OCI-LY1 (cell line): ENCODE data around the gene G6PC3.

Source experiments
- H2AFZ ChIP-seq: fragments of 200-600 bp; sonication (generic), shearing (Covaris generic); 2 replicates; pipeline ENCODE4 v1.6.0; 2014; ENCODE audit warnings: antibody characterized with exemption, mild to moderate bottlenecking, low read length
- H3F3A ChIP-seq: fragments of 200-600 bp; sonication (generic), shearing (Covaris generic); 2 replicates; pipeline ENCODE4 v1.6.0; 2014; ENCODE audit warnings: mild to moderate bottlenecking, antibody characterized with exemption, low read length, moderate library complexity; ENCODE audit not compliant: insufficient read depth
- H3K27ac ChIP-seq: fragments of 200-600 bp; sonication (generic); 2 replicates; pipeline ENCODE4 v1.5.1; 2014; ENCODE audit warnings: low read length, mixed run types, mild to moderate bottlenecking, low read depth; ENCODE audit not compliant: poor library complexity, severe bottlenecking
- H3K27me3 ChIP-seq: fragments of 200-600 bp; sonication (generic); 2 replicates; pipeline ENCODE4 v1.6.0; 2014; ENCODE audit warnings: antibody characterized with exemption, mild to moderate bottlenecking, low read length, moderate library complexity; ENCODE audit not compliant: insufficient read depth
- H3K36me3 ChIP-seq: fragments of 200-600 bp; sonication (generic); 2 replicates; pipeline ENCODE4 v1.6.1; 2014; ENCODE audit warnings: mild to moderate bottlenecking, antibody characterized with exemption, low read length, moderate library complexity, mixed read lengths; ENCODE audit not compliant: insufficient read depth
- H3K4me1 ChIP-seq: fragments of 200-600 bp; sonication (generic); 2 replicates; pipeline ENCODE4 v1.5.1; 2014; ENCODE audit warnings: mild to moderate bottlenecking, low read length, moderate library complexity; ENCODE audit not compliant: insufficient read depth, severe bottlenecking
- H3K4me2 ChIP-seq: fragments of 200-600 bp; sonication (generic), shearing (Covaris generic); 2 replicates; pipeline ENCODE4 v1.6.1; 2014; ENCODE audit warnings: low read length
- H3K4me3 ChIP-seq: fragments of 200-600 bp; sonication (generic); 2 replicates; pipeline ENCODE4 v1.5.1; 2014; ENCODE audit warnings: low read length, low read depth, mild to moderate bottlenecking, mixed read lengths; ENCODE audit not compliant: poor library complexity, severe bottlenecking
- H3K79me2 ChIP-seq: fragments of 200-600 bp; shearing (Covaris generic); 2 replicates; pipeline ENCODE4 v1.6.1; 2016; ENCODE audit warnings: mixed run types, low read length, mixed read lengths; ENCODE audit not compliant: insufficient read depth
- H3K9ac ChIP-seq: fragments of 200-600 bp; sonication (generic), shearing (Covaris generic); 2 replicates; pipeline ENCODE4 v1.6.1; 2014; ENCODE audit warnings: mild to moderate bottlenecking, low read length, mixed read lengths
- H3K9me2 ChIP-seq: fragments of 200-600 bp; sonication (generic), shearing (Covaris generic); 2 replicates; pipeline ENCODE4 v1.6.1; 2014; ENCODE audit warnings: low read depth, mild to moderate bottlenecking, low read length, mixed read lengths
- H3K9me3 ChIP-seq: fragments of 200-600 bp; shearing (Covaris generic); 2 replicates; pipeline ENCODE4 v1.6.1; 2014; ENCODE audit warnings: low read length, mixed read lengths
- H4K20me1 ChIP-seq: fragments of 200-600 bp; sonication (generic), shearing (Covaris generic); 2 replicates; pipeline ENCODE4 v1.6.0; 2016; ENCODE audit warnings: mild to moderate bottlenecking, low read length; ENCODE audit not compliant: insufficient read depth
- CTCF ChIP-seq: fragments of 200-600 bp; sonication (generic), shearing (Covaris generic); IDR thresholded peaks from 2 replicates; pipeline ENCODE4 v1.5.1; 2017; ENCODE audit warnings: mild to moderate bottlenecking, antibody characterized with exemption, low read length, moderate library complexity, mixed read lengths
- EZH2 ChIP-seq: fragments of 200-600 bp; sonication (generic), shearing (Covaris generic); IDR thresholded peaks from 2 replicates; pipeline ENCODE4 v1.8.0; 2017; ENCODE audit warnings: borderline replicate concordance, mixed run types, mild to moderate bottlenecking, antibody characterized with exemption, low read length, moderate library complexity, mixed read lengths

Gene G6PC3

GRCh38 chr17:44023545-44024270, 46.8 kb upstream of the G6PC3 start:
- Histone ChIP-seq H3K27me3 (no peaks in the 10 kb centered on the region), H3K4me1 (no peaks in the 10 kb centered on the region), H3K9me2 (no peaks in the 10 kb centered on the region), H2AFZ (no peak overlapping the region), H3F3A (no peaks in the 10 kb centered on the region), H3K27ac (no peak overlapping the region), H3K9me3 (no peaks in the 10 kb centered on the region), H3K9ac (no peak overlapping the region), H3K79me2 (no peaks in the 10 kb centered on the region), H3K4me3 (no peak overlapping the region), H4K20me1 (no peaks in the 10 kb centered on the region), H3K4me2 (no peak overlapping the region), H3K36me3 (no peaks in the 10 kb centered on the region)
- TF ChIP-seq EZH2 (no peak), CTCF (no peak)

- TF ChIP-seq EZH2 (no peak), CTCF (no peak)
- no peak overlapping the region for H3K4me2 ChIP-seq
- H3K79me2 ChIP-seq: no peaks in the 10 kb centered on the region
- no peak overlapping the region for H3K9ac ChIP-seq
- H3K27me3 ChIP-seq: no peaks in the 10 kb centered on the region
- no peak overlapping the region for H3K27ac ChIP-seq
- H3F3A ChIP-seq: no peaks in the 10 kb centered on the region
- no peaks in the 10 kb centered on the region for H3K9me2 ChIP-seq
- H2AFZ ChIP-seq: no peak overlapping the region
- no peaks in the 10 kb centered on the region for H3K4me1 ChIP-seq
- no peaks in the 10 kb centered on the region for H4K20me1 ChIP-seq
- H3K4me3 ChIP-seq: no peak overlapping the region
- H3K9me3 ChIP-seq: no peaks in the 10 kb centered on the region
- no peaks in the 10 kb centered on the region for H3K36me3 ChIP-seq
Observed at GRCh38 chr17:44024271-44024663, 46.3 kb upstream of the G6PC3 start.

GRCh38 chr17:44024853-44025252, 45.7 kb upstream of the G6PC3 start:
- no peaks in the 10 kb centered on the region for H3K79me2 ChIP-seq
- no peak overlapping the region for H3K4me3 ChIP-seq
- H3K27ac ChIP-seq: no peak overlapping the region
- H3K9ac ChIP-seq: no peak overlapping the region
- H3K4me2 ChIP-seq: no peak overlapping the region
- H3F3A ChIP-seq: no peaks in the 10 kb centered on the region
- no peaks in the 10 kb centered on the region for H3K27me3 ChIP-seq
- H2AFZ ChIP-seq: no peak overlapping the region
- TF ChIP-seq EZH2: no peak
- TF ChIP-seq CTCF: no peak
- no peaks in the 10 kb centered on the region for H3K4me1 ChIP-seq
- H3K9me2 ChIP-seq: no peaks in the 10 kb centered on the region
- H3K36me3 ChIP-seq: no peaks in the 10 kb centered on the region
- H3K9me3 ChIP-seq: no peaks in the 10 kb centered on the region
- H4K20me1 ChIP-seq: no peaks in the 10 kb centered on the region
